GM18858 (cell line): ENCODE measurements around the gene MYO19.
"Not testable (repeated sequence)": the region's sequence is repeated elsewhere in the genome, so short reads cannot be mapped to it uniquely, and the experiment has no call there.

Source experiments
- ATAC-seq: cut with Tn5 transposase; IDR thresholded peaks from one replicate; pipeline ENCODE4 v1.9.1; 2021; ENCODE audit not compliant: unreplicated experiment

The MYO19 gene

DNA sequence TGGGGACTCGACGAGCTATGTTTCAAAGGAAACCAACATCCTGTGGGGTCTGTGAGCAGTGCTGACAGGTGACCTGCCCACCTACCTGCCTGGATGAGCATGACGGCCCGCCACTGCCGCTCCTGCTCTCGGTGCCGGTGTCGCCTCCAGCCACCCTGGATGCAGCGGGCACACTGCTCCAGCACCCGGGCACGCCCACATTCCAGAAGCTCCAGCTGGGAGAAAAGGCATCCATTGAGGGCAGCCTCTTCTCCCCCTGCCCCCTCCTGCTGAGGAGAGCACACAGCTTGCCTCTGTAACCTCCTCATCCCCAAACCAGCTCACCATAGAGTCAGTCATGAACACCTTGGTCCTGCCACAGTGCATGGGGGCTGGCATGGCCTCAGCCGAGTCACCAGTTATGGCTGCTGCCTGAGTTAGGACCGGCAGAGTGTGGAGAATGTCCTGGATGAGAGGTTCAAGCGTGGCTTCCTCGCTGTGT is 33.9 kb downstream of the MYO19 start:
- no peak for ATAC-seq

- ATAC-seq, result no peak
Measured at GRCh38 chr17:36498560-36499300, 35.9 kb downstream of the MYO19 start.

DNA sequence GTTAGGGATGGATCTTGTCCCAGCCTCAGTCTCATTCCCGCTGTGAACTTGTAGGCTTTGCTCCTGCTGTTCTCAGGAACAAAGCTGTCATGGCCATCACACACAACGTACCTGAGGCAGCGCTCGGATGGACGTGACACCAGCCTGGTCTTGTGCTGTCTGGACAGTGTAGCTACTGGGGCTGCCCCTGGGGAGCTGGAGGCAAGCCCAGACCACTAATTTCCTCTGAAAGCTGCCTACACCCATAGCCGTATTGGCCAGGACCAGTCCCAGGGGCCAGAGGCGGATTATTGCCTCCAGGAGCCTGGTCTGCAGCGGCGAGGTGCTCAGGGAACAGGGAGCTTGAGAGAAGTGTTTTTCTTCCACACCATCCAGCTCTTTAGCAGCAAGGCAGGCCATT is 36.5 kb downstream of the MYO19 start:
- ATAC-seq, result no peak

GRCh38 chr17:36496018-36496789 is 38.5 kb downstream of the MYO19 start:
- ATAC-seq, result no peak

- no peak for ATAC-seq
Measured at GRCh38 chr17:36495076-36495578, 39.5 kb downstream of the MYO19 start.

DNA sequence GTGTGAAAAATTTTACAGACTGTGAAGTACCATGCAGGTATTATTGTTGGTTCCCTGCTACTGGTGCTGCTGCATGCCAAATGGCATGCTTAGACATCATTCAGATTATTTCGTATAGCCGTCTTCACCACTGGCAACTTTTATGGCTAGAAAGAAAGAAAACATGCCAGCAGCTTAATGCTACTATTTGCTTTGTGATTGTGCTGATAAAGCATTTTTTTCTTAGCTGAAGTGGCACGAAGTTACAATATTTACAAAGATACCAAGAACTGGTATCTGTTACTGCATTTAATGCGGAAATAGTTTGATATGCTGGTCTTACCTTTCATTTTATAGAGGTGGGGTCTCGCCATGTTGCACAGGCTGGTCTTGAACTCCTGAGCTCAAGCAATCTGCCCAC is 40.0 kb downstream of the MYO19 start:
- ATAC-seq, result no peak

DNA sequence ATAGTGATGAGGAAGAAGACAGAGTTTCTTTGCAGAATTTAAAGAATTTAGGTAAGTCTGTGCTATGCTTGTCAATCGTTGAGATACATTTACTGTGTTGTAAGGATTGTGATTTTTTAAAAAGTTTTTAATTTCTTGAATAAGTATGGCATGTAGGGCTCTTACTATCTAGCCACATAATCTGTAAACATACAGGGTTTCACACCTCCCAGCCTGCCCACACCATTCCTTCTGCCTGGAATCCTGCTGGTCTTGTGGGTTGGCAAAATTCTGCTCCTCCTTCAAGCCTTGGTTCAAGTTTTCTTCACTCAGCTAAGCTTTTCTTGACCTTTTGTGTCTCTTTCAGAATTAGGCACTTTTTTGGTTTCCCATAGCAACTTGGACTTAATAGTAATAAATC is 40.7 kb downstream of the MYO19 start:
- ATAC-seq, result no peak

- ATAC-seq, result peak; percentile 80
Measured at GRCh38 chr17:36486204-36487194, 48.2 kb downstream of the MYO19 start, which contains the start of gene ZNHIT3. ZNHIT3 (plus strand) TSS chr17:36486681; CDS start chr17:36486700, 19 bp downstream.

- ATAC-seq, result no peak
Measured at GRCh38 chr17:36485805-36486203, 48.9 kb downstream of the MYO19 start.

- ATAC-seq, result no peak
Measured at GRCh38 chr17:36485027-36485426, 49.6 kb downstream of the MYO19 start.

DNA sequence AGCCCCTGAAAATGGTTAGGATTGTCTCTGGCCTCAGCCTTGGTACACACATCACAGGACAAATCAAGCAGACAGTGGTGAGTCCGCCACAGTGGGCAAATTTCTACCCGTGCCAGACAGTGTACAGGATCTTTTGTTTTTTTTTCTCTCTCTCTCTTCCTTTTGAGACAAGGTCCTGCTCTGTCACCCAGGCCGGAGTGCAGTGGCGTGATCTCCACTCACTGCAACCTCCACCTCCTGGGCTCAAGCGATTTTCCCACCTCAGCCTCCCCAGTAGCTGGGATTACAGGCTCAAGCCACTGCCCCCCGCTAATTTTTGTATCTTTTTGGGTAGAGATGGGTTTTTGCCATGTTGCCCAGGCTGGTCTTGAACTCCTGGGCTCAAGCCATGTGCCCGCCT is 50.6 kb downstream of the MYO19 start:
- ATAC-seq, result not testable (repeated sequence)

DNA sequence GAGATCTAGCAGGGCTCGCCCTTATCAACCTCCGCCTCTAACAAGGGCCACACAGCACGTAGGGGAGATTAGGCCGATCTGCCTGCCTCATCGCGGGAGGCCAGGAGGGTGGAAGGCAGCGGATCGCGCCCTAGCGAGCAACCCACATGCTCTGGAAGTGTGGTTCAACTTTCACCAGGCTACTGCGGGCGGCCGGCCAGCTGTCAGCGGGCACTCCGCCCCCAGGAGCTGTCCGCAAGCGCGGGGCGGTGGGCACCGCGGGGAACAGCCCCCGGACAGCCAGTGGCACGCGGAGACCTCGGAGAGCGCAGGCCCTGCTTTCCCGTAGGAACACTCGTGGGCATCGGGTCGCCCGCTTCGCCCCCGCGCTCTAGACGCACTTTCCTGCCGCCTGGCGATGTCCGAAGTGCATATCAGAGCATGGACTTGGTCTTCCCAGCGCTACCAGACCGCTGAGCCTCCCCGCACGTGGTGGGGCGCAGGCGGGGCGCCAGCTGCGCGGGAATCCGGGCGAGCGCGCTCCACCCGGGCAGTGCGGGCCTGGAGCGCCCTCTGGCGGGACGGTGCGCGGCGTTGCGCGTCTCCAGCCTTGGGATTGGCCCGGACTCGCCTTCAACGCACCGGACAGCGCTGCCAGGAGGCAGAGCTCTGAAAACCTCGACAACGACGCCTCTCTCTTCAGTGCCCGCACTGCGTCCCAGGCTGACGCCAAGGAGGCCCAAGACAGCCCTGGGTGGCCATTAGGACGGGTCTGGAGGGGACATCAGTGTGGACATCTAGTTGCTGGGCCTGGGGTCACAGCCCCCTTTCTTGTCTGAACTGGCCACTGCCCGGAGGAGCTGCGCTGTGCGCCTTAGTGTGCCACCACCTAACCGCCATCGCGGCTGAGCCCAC is 51.8 kb downstream of the MYO19 start:
- no peak for ATAC-seq

- no peak for ATAC-seq
Measured at GRCh38 chr17:36481829-36482228, 52.8 kb downstream of the MYO19 start.

DNA sequence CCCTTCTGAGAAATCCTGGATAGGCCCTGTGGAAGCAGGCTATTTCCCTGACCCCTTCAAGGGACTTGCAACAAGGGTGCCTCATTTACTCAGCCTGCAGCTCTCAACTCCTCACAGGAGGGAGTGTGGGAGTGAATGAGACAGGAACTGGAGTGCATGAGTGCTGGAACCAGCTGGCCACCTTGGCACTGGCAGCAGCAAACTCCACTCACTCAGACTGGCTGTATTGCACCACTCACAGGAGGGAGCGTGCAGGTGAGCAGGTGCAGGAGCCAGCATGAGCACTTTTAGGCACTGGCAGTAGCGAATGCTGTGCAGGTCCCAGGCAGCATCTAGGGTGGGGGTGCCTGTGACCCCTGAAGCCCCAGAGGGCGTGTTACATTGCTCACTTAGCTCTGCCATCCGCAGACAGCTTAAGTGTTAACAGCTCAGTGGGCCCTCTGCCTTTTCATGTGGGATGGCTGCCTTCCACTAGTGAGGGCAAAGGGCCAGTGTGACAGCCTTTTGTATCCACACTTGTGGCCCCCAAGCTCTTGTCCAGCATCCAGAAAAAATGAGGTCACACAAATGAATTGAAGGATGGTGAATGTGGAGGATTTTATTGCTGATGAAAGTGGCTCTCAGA is 59.2 kb downstream of the MYO19 start:
- no peak for ATAC-seq

DNA sequence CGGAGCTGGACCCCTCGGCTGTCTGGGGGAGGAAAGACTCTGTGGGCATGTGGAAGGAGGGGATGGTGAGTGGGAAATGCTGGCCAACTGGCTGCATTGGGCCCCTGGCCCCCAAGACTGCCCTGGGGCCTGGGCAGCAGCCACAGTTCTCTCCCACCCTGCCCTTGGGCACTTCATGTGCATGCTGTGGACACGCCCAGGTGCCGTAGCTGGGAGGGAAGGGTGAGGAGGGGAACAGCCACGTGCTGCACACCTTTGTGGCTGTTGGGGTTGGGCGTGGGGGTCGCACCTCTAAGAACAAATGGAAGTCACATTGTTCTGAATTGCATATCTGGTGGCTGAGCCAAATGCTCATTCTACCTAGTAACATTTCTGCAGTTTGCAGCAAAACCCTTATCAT is 60.1 kb downstream of the MYO19 start:
- no peak for ATAC-seq

DNA sequence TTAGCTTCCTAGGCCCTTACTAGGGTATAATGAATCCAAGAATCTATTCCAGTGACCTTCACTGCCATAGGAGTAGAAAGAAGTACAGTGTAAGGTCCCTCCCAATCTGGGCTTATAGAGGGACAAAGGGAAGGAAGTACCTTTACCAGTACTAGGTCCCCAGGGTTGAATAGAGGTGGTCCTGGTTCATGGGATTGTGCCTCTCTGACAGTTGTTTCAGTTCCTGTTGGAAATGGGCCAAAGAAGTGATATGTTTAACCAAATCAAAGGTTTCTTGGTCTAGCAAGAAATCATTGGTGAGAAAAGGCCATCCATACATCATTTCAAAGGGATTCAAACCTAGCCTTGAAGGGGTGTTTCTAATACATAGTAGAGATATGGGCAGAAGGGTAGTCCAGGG is 64.2 kb downstream of the MYO19 start:
- no peak for ATAC-seq

GRCh38 chr17:36469733-36470132 is 64.9 kb downstream of the MYO19 start:
- no peak for ATAC-seq

DNA sequence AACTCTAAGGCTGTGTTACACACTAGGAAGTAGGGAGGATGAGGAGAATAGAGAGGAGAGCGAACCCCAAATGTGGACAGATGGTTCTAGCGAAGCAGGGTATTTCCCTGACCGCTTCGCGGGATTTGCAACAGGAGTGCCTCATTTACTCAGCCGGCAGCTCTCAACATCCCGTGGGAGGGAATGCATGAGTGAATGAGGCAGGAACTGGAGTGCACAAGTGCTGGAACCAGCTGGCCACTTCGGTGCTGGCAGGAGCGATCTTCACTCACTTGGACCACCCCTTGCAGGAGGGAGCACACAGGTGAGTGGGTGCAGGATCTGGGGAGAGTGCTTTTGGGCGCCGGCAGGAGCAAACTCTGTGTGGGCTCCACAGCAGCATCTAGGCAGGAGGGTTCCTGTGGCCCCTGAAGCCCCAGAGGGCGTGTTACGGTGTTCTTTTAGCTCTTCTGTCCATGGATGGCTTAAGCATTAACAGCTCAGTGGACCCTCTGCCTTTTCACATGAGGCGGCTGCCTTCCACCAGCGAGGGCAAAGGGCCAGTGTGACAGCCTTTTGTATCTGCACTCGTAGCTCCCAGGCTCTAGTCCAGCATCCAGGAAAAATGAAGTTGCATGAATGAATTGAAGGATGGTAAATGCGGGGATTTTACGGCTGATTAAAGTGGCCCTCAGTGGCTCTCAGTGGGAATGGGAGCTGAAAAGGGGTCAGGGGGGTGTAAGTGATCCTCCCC is 65.6 kb downstream of the MYO19 start:
- ATAC-seq, result no peak

DNA sequence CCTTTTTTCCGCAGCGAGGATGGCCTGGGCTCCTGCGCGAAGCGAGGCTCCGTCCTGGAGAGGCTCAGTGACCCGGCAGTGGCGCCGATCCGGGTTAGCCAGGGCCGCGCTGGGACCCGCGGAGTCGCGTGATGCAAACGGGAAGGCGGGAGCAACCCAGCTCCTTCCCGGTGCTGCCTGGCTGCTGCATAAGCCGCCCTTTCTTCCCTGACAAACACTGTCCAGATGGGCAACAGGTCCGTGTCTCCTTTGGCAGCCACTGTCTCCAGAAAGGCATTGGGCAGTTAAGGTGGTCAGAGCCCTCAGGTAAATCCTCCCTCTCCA is 69.9 kb downstream of the MYO19 start:
- no peak for ATAC-seq
